ENCODE data around the gene NCKAP5.

NCKAP5 gene

DNA sequence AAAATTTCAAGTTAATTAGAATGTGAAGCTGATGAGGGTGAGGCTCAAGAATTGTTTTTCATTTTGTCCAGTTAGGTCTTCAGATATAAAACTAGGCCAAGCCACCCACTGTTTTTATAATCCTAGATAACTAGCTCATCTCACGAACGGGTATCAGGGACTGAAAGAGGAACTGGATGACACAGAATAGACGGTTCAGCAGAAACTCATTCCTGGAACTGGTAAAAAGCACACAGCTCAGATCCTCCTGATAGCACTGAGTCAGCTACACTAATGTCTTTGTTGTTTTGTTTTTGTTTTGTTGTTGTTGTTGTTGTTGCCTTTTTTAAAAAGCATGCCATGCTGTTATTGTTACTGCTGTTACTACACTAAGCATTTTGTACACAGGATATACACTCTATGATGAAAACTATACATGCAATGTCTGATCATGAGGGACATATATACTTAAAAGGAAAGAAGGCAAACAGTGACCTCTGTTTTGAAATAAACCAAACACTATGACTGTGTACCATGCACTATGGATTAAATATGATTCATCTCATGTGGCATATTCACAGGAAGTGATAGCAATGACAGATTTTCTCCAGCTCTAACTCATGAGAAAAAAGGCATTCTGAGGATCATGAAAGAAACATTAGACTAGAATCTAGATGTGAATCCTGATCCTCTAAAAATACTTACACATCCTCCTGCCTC lies 437.6 kb downstream of the NCKAP5 start:
- no peak for DNase-seq

DNA sequence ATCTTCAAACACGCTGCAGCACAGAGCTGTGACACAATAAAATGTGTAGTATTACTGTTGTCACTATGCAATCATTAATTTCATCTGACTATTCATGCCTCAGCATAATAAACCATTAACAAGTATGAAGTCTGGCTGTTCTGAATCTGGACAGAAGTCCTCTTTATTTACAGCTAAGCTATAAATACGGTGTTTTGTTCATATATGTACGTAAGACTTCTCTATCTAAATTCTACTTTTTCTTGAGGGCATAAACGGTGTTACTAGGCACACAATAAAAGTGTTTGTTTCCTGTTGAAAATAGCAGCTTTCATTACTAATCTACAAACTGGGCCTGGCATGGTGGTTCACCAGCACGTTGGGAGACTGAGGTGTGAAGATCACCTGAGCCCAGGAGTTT lies 443.8 kb downstream of the NCKAP5 start:
- no peak for DNase-seq

DNA sequence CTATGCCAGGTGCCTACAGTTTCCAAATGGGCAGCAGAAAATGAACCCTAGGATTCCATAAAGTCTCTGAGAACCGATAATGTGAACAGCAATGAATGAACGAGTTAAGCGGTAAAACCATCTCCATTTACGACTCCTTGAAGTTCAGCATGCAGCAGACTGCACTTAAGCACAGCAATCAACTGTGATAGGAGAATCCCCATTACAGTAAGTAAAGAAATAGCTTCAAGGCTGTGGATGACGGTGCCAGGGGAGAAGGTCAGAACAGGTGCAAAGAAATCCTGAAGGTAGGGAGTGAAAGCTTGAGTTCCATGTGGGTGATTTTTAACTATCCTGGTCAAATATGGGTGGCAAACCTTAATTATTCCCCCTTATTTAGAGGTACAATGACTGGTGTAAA lies 444.4 kb downstream of the NCKAP5 start:
- DNase-seq = no peak

DNA sequence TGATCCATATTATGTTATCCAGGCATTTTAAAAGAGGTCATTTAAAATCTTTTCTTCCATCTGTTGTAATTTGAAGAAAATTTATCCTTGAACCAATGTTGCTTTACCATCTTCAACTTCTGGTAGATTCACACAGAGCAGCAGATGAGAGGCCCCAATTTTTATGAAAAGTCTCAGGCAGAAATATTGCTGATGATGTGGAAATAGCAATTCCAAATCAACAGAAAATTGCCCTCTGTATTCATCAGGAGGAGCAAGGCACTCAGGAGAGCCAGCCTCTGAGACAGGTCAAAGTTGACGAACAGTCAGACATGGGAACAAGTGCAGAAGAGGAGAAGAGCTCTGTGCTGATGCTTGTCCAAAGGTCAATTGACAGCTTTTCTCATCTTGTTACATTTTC lies 444.9 kb downstream of the NCKAP5 start:
- no peak for DNase-seq

DNA sequence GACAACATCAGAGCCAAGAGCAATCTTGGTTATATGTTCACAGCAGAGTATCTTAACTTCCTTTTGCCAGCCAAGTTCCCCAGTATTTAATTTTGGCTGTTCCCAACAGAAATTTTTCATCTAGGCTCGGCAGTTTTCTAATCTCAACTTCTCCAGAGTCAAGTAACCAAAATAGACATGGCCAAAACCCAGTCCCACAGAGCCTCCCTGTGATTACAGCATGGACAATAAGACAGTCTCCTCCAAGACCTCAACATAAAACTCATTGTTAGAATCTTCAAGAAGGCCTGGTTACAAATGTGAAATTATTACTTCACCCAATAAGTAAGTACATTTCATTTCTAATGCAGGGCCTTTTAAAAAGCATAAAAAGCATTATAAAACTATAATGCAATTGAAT lies 445.7 kb downstream of the NCKAP5 start:
- no peak for DNase-seq

DNA sequence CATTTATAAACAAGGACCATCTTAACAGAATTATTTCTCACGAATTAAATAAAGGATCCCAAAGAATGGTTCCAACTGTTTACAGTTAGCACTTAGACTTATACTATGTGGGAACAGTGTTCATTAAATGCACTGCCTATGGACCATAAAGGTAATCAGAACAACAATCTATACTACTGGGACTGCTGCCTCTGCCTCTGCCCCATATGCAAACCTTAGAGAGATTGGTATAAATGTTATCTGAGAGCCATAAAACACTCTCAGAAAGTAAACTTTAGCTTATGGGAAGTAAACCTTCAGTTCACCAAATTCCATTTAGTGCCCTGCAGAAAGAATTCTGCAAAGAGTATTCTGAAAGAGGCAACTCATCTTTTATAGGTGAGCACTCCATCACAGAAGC lies 448.0 kb downstream of the NCKAP5 start:
- no peak for DNase-seq

DNA sequence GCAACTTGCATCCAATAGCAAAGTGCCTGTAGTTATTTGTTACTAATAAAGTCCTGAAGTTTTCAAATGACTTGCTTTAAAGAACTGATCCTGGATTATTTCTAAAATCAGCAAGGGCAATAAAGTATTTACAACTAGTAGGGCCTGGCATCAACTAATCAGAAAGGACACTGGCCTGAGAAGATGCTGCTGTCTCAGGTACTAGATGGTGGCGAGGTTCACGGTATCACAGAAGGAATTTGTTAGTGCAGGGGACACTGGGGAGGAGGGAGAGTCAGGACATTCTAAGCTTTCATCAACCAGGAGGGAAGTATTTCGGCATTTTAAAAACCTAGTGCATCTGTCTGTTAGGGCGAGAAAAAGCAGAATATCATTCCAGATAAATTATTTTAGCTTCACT lies 458.1 kb downstream of the NCKAP5 start:
- no peak for DNase-seq

DNA sequence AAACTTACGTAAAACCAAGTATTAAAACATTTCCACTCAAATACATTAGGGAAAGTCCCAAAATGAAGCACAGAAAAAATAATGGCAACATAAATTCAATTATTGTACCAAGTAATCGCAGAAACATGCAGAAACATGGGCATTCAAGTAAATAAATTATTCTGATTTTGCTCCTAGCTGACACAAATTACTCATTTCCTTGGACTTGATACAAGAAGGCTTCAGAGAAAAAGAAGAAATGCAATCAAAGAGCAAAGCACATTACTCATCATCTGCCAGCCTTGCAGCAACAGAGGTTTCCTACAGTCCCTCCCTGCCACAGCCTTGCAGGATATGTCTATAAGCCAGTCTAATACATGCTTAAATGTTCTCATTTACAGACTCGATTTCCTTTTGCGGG lies 458.5 kb downstream of the NCKAP5 start:
- DNase-seq = no peak

DNA sequence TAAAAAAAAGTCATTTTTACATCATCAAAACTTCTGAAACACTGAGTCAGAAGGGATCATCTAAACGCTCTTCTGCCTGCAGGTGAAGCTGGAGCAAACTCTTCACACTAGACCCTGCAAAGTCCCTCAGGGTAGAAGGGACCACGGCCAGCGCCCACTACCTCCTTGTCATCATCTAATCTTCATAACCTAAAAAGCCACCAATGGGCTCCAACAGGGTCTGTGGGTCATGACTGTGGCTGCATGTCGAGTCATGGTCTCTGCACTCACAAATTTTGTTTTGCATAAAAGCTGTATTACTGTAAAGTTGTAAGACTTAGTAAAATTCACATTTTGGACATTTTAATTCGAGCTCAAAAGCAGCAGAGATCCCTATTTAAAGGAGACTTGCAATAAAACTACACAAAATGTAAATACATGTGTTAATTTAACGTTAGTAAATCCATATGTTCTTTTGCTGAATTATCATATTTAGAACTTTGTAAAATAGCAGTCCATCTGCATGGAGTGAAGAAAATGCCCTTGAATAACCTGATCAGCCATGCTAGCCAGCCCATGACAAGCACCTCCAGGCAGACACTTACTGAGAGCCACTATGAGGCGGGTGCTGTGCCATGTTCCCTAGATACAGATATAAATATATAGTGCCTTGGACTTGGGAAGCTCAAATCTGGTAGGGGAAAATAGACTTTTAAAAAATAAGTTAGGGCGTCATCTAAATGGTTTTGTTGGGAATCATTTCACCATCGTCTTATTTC lies 461.0 kb downstream of the NCKAP5 start:
- no peak for DNase-seq

DNA sequence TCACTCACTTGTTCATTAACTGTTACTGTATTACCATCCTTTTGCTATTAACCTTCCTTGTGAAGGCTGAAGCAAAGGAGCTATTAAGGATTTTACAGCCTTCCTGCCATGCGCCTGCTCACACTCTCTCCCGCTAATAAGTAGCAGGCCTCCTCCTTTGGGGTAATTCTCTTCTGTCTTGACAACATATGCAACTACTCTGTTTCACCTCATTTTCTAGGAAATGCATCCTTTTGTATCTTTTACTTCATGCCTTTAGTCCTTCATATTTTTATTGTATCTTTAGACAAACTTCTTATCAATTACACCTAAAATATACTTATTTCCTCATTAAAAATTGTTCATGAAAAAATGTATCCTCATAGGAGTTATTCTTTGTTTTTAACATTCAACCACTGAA lies 463.4 kb downstream of the NCKAP5 start:
- DNase-seq = no peak

DNA sequence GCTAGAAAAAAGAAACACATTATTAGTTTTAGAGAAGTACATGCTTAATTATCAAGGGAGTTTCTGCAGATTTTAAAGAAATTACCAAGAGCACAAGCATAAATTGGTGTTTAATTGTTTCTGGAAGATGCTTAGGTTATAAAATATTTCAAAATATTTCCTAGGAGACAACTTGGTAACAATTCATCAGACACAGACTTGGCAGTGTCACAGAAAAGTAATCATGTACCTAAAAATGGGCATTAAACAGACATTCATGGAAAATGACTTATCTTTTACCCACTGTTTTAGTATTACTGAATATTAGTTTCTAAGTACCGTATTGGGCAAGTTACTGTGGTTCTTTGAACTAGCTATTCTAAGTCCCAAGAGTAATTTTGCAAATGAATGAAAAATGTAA lies 469.5 kb downstream of the NCKAP5 start:
- no peak for DNase-seq

DNA sequence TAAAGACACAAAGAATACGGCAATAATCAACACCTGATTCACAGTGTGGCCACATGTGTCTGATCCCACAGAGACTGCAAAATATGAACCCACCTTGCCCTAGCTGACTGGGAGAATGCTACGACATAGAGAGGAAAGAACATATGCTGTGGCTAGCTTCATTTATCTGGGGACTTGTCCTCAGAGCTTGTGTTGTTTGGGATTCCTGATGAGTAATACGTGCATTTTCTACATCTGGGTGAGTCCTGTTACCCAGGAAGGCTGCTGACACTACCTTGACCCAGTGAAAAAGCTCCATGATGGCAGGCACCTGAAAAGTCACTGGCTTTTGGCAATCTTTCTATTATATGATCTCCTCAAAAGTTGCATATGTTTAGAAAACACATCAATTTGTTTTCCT lies 470.6 kb downstream of the NCKAP5 start:
- DNase-seq = no peak

DNA sequence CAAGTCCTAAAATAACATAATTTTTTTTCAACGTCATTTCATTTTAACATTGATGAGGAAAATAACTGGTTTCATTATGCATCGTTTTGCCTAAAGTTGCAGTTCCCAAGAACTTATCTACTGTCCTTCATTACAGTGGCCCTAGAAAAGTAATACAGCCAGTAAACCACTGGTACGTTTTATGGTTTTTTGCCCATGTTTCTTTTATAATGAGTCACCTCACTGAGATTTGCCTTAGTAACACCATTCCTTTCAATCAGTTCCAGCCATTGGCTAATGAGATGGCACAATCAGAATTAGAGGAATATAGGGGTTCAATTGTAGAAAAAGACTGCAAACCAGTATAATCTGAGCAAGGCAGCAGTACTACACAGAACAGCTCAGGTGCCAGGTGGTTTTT lies 475.7 kb downstream of the NCKAP5 start:
- no peak for DNase-seq

DNA sequence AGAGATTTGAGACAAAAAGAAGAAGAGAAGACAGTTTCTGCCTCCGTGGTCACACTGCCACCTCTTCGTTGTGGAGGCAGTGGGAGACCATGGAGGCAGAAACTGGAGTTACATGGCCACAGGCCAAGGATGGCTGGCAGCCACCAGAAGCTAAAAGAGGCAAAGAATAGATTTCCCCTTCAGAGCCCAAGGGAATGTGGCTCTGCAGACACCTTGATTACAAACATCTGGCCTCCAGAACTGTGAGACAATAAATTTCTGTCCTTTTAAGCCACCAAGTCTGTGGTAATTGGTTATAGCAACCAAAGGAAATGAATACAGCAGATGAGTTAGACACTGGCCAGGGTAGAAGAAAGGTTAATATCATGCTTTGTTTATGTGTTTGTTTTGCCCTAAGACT lies 477.9 kb downstream of the NCKAP5 start:
- no peak for DNase-seq

DNA sequence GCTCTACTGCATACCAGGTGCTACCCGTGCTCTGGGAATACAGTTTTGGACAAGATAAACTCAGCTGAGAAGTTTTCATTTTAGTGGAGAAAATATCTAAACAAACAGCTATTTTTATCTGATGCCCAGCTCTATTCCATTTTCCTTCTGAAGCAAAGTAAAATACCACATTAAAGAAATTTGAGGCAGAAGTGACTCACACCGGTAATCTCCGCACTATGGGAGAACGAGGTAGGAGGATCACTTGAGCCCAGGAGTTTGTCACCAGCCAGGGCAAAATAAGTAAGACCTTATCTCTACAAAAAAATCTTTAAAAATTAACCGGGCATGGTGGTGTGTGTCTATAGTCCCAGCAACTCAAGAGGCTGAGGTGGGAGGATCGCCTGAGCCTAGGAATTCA lies 482.1 kb downstream of the NCKAP5 start:
- DNase-seq = no peak

DNA sequence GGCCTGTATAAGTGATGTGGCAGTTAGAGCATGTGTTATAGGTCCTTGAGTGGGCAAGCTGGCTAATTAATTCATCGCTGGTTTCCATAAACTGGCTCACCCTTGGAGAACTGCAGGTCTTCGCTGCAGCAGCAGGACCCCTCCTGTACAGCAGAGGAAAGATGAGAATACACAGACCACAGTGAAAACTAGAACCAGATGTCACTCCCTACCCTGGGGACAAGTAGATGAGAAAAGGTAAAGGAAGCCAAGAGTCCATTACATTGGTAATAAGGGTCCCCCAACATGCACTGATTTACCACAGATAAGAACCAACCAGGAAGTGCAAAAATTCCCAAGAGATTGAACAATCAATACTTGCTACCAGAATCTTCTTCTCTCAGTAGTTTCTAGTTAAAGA lies 482.6 kb downstream of the NCKAP5 start:
- no peak for DNase-seq

DNA sequence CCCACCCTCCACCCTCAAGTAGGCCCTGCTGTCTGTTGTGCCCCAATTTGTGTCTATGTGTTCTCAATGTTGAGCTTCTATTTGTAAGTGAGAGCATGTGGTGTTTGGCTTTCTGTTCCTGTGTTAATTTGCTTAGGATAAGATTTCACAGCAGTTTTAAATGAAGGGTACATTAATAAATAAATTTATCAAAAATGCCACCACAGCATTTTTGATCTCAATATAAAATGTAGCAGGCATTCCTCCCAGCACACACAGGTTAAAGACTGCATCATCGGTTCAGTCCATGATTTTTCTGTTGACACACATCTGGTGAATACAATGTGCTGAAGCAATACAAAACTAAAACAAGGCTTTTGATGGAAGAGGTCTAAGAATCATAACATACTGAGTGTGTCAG lies 486.2 kb downstream of the NCKAP5 start:
- no peak for DNase-seq

DNA sequence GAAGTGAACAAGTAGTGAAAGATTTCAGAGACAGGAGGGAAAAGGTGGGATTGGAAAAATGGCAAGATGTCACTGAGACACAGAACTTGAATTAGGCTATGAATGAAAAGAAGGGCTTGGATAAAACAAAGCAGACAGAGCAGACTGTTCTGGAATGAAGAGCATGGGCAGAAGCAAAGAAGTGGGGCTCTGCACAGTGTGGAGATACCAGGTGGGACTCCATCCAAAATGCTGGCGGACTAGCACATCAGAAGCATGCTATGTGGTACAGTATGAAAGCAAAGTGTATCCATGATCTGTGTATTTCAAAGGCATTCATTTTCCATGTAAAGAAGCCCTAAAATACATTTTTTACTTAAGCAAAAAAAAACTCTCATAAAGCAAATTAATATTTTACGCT lies 487.4 kb downstream of the NCKAP5 start:
- DNase-seq = no peak

DNA sequence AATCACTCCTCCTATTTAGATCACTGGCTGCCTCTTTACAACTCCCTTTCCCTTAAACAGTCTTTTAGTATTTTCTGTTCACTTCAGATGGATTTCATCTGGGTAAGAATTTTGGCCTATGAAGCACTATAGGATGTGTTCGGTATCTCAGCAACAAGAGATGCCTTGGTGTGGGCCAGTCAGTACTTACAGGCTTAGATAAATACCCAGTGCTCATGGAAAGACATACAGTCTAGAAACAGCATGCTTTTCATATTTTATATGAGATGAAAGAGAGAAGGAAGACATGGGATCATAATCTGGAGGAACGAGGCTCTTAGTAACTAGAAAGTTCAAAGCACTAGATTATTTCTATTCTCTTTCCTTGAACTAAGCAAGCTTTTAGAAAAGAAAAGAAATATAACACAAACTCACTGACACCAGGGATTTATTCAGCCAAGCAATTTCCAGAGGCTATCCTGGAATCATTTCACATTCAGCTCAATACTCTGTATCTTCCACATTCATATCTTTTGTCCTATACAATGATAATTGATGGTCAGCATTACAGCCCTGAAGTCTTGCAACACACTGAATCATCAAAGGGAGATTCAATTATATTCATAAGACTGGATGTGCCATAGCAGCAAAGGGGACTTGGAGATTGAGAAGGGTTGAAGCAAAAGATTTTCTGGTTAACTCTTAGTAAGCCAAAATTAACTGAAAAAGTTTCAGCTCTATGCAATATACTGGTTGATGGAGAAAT lies 489.4 kb downstream of the NCKAP5 start:
- DNase-seq = no peak

DNA sequence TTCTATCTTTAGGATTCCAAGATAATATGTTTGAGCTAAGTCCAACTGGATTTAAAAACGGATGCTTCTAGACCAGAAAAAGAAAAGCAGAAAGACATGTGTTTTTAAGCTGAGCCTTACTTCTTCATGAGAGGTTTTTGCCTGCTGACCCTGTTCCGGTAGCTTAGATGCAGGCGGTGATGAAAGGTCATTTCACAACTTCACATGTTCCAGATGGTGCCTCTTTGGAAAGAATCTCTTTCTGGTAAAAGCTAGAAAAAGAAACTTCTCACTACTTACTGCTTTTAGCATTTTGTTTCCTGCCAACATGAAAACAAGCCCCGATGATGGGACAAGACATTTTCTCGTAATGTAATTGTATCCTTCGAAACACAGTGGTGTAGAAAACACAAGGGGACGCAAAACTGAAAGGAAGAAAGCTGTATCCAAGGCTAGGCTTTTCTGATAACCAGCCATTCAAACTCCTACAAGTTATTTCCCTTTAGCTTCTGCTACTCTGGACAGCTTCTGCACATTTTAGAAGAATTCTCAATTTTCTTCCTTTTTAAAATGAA lies 490.9 kb downstream of the NCKAP5 start:
- DNase-seq = no peak

DNA sequence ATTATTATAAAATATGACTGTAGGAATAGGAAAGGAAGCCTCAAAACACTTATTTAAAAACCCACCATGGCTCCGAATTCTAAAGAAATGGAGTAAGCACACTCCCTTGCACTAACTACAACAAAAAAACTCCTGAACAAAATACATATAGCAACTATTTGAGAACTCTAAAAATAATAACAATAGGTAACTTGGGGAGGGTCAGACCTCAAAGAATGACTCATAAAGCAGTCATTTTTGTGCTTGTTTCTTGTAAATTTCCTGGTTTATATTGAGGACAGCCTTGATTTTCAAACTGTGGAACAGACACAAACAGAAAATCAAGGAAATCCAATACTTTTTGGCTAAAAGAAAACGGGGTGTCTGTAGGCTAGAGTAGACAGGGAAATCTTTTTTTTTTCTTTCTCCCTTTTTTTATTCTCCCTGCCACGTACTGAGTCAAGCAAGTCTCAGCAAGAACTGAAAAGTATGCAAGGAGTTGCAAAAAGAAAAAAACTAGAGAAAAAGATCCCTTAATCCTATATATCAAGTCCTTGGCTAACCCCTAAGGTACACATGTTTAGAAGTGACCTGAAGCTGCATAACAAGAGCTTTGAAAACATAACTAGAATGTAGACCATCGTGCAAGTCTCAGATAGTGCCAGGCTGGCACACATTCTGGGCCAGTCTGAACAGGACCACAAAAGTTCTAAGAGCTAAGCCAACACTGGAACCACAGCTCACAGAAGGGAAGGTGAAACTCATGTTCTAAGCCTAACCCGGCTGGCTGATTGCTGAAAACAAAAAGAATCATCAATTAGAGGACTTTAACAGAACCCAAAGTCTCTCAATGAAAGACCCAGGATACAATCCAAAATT lies 495.2 kb downstream of the NCKAP5 start:
- no peak for DNase-seq

DNA sequence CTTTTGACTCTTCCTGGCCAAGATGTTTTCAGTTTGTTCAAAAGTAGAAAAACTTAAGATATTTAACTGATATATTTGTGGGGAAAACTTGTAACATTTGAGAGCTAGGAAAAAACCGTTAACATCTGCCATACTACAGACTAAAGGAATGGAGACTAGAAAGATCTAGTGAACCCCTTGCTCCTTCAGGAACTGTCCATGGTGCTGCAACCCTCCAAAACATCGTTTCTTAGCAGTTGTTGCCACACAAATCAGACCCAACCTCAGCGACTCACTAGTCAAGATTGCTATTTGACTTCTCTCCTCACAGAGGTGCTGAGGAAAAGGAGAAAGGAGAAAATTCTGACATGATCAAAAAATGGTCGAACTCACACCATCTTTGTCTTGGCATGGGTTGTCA lies 504.5 kb downstream of the NCKAP5 start:
- no peak for DNase-seq

All from activated naive CD4-positive, alpha-beta T cell treated with Interleukin-2 at 50 U/mL for 16 hours (primary cell).